Upper lobe of left lung (tissue), 6 donors: ENCODE data around the gene PRRC2B. TPM values are rescaled to one million over a fixed set of nuclear protein-coding genes. Genes with fewer than 3 reads are reported as not detected.

Experiments used
- ATAC-seq, 2 donors: fragments of 200-7000 bp; cut with Tn5 transposase; one replicate each; pipeline ENCODE4 v1.9.1; 2022; ENCODE audit warnings: mild to moderate bottlenecking in 2 of 2, moderate library complexity in 2 of 2; ENCODE audit not compliant: low FRiP score in 2 of 2
- DNase-seq, 2 donors: peaks; one replicate each; pipeline ENCODE4 v3.0.0-alpha.2; 2019 to 2020
- H3K27ac ChIP-seq, 4 donors: fragments of 200-600 bp; sonication (generic); one replicate each; pipeline ENCODE4 v1.5.1; 2016 to 2019
- H3K27me3 ChIP-seq, 4 donors: fragments of 200-600 bp; sonication (generic); one replicate each; pipeline ENCODE4 v1.5.1; 2017 to 2019
- H3K36me3 ChIP-seq, 4 donors: fragments of 200-600 bp; sonication (generic); one replicate each; pipeline ENCODE4 v1.5.1; 2016 to 2019
- H3K4me1 ChIP-seq, 4 donors: fragments of 200-600 bp; sonication (generic); one replicate each; pipeline ENCODE4 v1.5.1; 2018 to 2019
- H3K4me3 ChIP-seq, 4 donors: fragments of 200-600 bp; sonication (generic); one replicate each; pipeline ENCODE4 v1.5.1; 2017 to 2019; ENCODE audit warnings: mild to moderate bottlenecking in 2 of 4, moderate library complexity in 1 of 4
- H3K9me3 ChIP-seq, 4 donors: fragments of 200-600 bp; sonication (generic); one replicate each; pipeline ENCODE4 v1.5.1; 2018 to 2019
- EP300 ChIP-seq, 4 donors: sonication (generic); formaldehyde crosslinking; IDR thresholded peaks; one replicate each; pipeline ENCODE4 v1.5.1; 2017; ENCODE audit warnings: antibody characterized with exemption in 4 of 4, control low read depth in 2 of 4
- POLR2A ChIP-seq, 4 donors: fragments of 450-650 bp; IDR thresholded peaks; one replicate each; pipeline ENCODE4 v1.5.1; 2016 to 2017; ENCODE audit warnings: antibody characterized with exemption in 4 of 4, mild to moderate bottlenecking in 2 of 4
- POLR2AphosphoS5 ChIP-seq, 2 donors: sonication (generic); formaldehyde crosslinking; IDR thresholded peaks; one replicate each; pipeline ENCODE4 v1.5.1; 2017; ENCODE audit warnings: antibody characterized with exemption in 2 of 2
- WGBS, 2 donors: methylation state at CpG; one replicate each; pipeline ENCODE4 v1.1.5; 2017 to 2018; 5-methylcytosine and 5-hydroxymethylcytosine counted together
- total RNA-seq, 6 donors: library from RNA; depleted of rRNA in 4 of 6; stranded (reverse); fragments of >200 nt in 4 of 6; gene quantifications; one replicate each; pipeline versions ENCODE4 v1.1.0 to v1.2.1, GENCODE V29; 2016 to 2021
- TF ChIP-seq, protein P1 (sequence below), 6 experiments: fragments of 450-650 bp in 4 of 6; fragments of 200-600 bp in 2 of 6; sonication (generic) in 2 of 6; IDR thresholded peaks; one replicate each; pipeline ENCODE4 v1.5.1; 2016 to 2019; ENCODE audit warnings: antibody characterized with exemption in 6 of 6
- donor health status: DM: no; HTN: no; CAD: no; lungs with moderate emphysema.
- donor health status: DM: no; HTN: yes; CAD: no; lungs with severe emphysema.

PRRC2B gene
- total RNA-seq, 6 donors from 2014 or later, result 114 to 348 (median 186) TPM

DNA sequence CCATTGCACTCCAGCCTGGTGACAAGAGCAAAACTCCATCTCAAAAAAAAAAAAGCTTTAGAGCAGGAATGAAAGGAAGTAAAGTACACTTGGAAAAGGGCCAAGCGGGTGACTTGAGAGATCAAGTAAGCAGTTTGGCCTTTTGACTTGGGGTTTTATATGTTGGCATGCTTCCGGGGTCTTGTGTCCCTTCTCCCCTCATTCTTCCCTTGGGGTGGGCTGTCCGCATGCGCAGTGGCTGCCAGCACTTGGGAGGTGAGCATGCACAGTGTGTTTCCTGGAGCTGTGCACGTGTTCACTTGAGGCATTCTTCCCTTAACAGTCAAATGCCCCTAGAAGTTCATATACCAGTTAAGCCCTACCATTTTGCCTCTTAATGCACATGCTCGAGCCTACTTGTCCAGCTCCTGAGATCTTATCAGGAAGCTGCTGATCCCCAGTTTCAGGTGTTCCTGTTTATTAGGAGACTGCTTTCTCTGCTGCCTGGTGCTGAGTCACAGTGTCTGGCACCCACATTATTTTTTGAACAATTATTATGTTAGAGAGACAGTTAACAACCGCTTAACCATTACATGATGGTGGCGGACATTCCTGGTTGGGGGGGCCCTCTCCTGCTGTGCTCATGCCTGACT lies 32.6 kb upstream of the PRRC2B start:
- Histone ChIP-seq H3K27me3 (no peaks in the 10 kb centered on the region), H3K36me3 (no peaks in the 10 kb centered on the region), H3K9me3 (no peaks in the 10 kb centered on the region), H3K4me1 (peaks cover 0 to 12% (median 6%) of the 10 kb centered on the region in 4 donors), H3K4me3 (no peak overlapping the region), H3K27ac (peak overlapping the region; percentile 3 to 66 (median 45))
- 32 to 37% methylated on average over 8 of the region's 8 CpGs for WGBS, 2 donors
- TF ChIP-seq, protein P1, sequence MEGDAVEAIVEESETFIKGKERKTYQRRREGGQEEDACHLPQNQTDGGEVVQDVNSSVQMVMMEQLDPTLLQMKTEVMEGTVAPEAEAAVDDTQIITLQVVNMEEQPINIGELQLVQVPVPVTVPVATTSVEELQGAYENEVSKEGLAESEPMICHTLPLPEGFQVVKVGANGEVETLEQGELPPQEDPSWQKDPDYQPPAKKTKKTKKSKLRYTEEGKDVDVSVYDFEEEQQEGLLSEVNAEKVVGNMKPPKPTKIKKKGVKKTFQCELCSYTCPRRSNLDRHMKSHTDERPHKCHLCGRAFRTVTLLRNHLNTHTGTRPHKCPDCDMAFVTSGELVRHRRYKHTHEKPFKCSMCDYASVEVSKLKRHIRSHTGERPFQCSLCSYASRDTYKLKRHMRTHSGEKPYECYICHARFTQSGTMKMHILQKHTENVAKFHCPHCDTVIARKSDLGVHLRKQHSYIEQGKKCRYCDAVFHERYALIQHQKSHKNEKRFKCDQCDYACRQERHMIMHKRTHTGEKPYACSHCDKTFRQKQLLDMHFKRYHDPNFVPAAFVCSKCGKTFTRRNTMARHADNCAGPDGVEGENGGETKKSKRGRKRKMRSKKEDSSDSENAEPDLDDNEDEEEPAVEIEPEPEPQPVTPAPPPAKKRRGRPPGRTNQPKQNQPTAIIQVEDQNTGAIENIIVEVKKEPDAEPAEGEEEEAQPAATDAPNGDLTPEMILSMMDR (IDR thresholded peaks at IDR 0.05), result no peak
- ATAC-seq (peak in 1 of 2 donors; percentile 43), DNase-seq (peak in 1 of 2 donors; percentile 51)

DNA sequence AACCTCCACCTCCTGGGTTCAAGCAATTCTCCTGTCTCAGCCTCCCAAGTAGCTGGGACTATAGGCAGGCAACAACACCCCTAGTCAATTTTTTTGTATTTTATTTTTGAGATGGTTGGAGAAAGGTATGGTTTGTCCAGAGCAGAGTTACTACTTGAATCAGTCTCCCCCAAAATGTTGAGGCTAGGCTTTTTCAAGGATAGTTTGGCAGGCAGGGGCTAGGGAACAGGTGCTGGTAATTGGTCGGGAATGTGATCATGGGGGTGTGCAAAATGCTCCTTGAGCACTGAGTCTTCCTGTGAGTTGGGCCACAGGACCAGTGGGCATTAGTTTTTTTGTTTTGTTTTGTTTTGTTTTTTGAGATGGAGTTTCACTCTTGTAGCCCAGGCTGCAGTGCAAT lies 28.3 kb upstream of the PRRC2B start:
- H3K4me3 ChIP-seq, result no peak overlapping the region
- no peaks in the 10 kb centered on the region for H3K27me3 ChIP-seq

DNA sequence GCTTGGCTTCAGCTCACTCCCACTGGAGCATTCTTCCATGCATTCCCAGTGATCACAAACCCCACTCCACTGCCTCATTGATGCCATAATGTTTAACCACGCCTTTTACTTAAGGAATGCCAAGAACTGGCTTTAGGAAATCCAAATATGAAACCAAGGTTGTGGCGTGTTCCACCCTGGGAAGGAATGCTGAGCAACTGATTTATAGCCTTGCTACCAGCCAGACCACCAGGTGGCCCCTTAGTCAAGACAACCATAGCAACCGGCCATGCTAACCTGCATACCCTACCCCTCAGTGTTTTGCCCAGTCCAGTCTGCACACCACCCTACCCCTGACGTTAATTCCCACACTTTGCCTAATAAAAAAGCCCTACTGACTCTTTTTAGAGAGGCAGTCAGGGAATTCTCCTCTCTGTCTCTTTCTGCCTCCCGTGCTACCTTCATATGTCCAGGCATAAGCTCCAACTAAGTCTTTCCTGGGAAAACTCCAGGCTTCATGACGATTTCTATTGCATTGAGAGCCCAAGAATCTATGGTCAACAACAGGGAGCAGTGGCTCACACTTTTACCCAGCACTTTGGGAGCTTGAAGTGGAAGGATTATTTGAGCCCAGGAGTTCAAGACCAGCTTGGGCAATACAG lies 27.0 kb upstream of the PRRC2B start:
- ATAC-seq, result peak; percentile 43 to 82
- Histone ChIP-seq H3K4me3 (no peak overlapping the region), H3K4me1 (peaks cover 0 to 6% (median 3%) of the 10 kb centered on the region in 4 donors), H3K9me3 (no peaks in the 10 kb centered on the region), H3K27ac (peak overlapping the region in 2 of 4 donors; percentile 7 to 38), H3K36me3 (no peaks in the 10 kb centered on the region), H3K27me3 (no peaks in the 10 kb centered on the region)
- 35 to 47% methylated on average over 6 of the region's 6 CpGs for WGBS, 2 donors
- DNase-seq, result peak in 1 of 2 donors; percentile 44
- TF ChIP-seq, protein P1 (IDR thresholded peaks at IDR 0.05), result peak in 4 of 6 experiments; percentile 9 to 42 (median 32)
- TF ChIP-seq POLR2A (IDR thresholded peaks at IDR 0.05), result no peak
- TF ChIP-seq EP300 (IDR thresholded peaks at IDR 0.05), result no peak
- TF ChIP-seq POLR2AphosphoS5 (IDR thresholded peaks at IDR 0.05), result no peak

More for the DNA sequence above, 28.3 kb upstream of the PRRC2B start:
- WGBS, 2 donors, result 75 to 100% methylated on average over 1 of the region's 1 CpG
- peaks cover 0 to 18% (median 10%) of the 10 kb centered on the region in 4 donors for H3K4me1 ChIP-seq
- TF ChIP-seq, protein P1 (IDR thresholded peaks at IDR 0.05), result no peak
- no peak for TF ChIP-seq POLR2A (IDR thresholded peaks at IDR 0.05)
- TF ChIP-seq EP300 (IDR thresholded peaks at IDR 0.05), result no peak
- no peak for TF ChIP-seq POLR2AphosphoS5 (IDR thresholded peaks at IDR 0.05)
- no peaks in the 10 kb centered on the region for H3K9me3 ChIP-seq
- ATAC-seq, result no peak
- no peak overlapping the region for H3K27ac ChIP-seq
- no peaks in the 10 kb centered on the region for H3K36me3 ChIP-seq
- DNase-seq, result no peak

DNA sequence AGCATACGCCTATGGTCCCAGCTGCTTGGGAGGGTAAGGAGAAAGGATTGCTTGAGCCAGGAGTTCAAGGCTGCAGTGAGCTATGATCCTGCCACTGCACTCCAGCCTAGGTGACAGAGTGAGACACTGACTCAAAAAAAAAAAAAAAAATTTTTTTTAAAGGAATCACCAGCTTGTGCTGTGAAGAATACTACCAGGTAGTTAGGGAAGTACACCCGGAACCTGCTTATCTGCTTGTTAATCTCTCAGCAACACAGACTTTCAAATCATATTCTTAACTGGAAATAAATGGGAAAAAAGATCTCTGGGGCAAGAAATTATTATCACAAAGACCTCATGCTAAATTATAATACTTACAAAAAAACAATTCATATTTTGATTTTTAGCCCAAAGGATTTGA lies 26.4 kb upstream of the PRRC2B start:
- Histone ChIP-seq H3K4me1 (peaks cover 4 to 11% (median 7%) of the 10 kb centered on the region in 4 donors), H3K4me3 (no peak overlapping the region), H3K36me3 (no peaks in the 10 kb centered on the region), H3K27me3 (no peaks in the 10 kb centered on the region), H3K27ac (peak overlapping the region in 1 of 4 donors; percentile 38), H3K9me3 (no peaks in the 10 kb centered on the region)
- 76 to 84% methylated on average over 2 of the region's 2 CpGs for WGBS, 2 donors
- TF ChIP-seq POLR2A (IDR thresholded peaks at IDR 0.05) (no peak), EP300 (IDR thresholded peaks at IDR 0.05) (no peak), POLR2AphosphoS5 (IDR thresholded peaks at IDR 0.05) (no peak)
- TF ChIP-seq, protein P1 (IDR thresholded peaks at IDR 0.05), result no peak
- DNase-seq (no peak), ATAC-seq (no peak)
